Measurements from ENCODE around the gene MEGF9. TPM values are rescaled to one million over a fixed set of nuclear protein-coding genes. Genes with fewer than 3 reads are reported as not detected.

Gene MEGF9
- total RNA-seq, 1 donor from 2014 or later, result 10.0 TPM

GRCh38 chr9:120609636-120610035 lies 104.6 kb downstream of the MEGF9 start:
- Histone ChIP-seq H3K27me3 (ENCODE audit: control insufficient read depth, insufficient read depth, low read length) (no peaks in the 10 kb centered on the region), H3K4me3 (ENCODE audit: low read depth, low read length) (no peak overlapping the region), H3K36me3 (ENCODE audit: control insufficient read depth, insufficient read depth, low read length) (no peaks in the 10 kb centered on the region)
- no peak for TF ChIP-seq CTCF (IDR thresholded peaks at IDR 0.05; ENCODE audit: insufficient read depth, low read length, poor library complexity, severe bottlenecking)
- DNase-seq (ENCODE audit: low read depth), result no peak

- no peak for TF ChIP-seq CTCF (IDR thresholded peaks at IDR 0.05; ENCODE audit: insufficient read depth, low read length, poor library complexity, severe bottlenecking)
- DNase-seq (ENCODE audit: low read depth), result no peak
- Histone ChIP-seq H3K36me3 (ENCODE audit: control insufficient read depth, insufficient read depth, low read length) (no peaks in the 10 kb centered on the region), H3K4me3 (ENCODE audit: low read depth, low read length) (no peak overlapping the region), H3K27me3 (ENCODE audit: control insufficient read depth, insufficient read depth, low read length) (no peaks in the 10 kb centered on the region)
Observed at GRCh38 chr9:120608421-120608820, 105.8 kb downstream of the MEGF9 start.

DNA sequence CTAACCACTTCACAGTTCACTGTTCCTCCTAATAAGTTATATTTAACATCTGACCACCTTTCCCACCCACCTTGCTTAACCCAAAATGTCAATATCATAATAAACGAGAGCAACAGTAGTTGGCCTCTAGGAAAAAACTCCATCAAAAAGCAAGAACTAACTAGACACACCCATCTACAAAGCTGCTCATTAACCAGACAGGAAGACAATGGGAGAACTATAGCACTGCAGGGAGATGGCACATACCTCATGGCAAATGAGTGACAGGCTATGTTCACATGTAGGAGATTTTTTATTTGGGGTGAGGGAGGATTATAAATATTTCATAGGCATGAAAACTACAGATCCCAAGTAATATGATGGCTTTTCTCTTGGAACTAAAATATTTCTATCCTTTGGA lies 110.7 kb downstream of the MEGF9 start:
- Histone ChIP-seq H3K27me3 (ENCODE audit: control insufficient read depth, insufficient read depth, low read length) (no peaks in the 10 kb centered on the region), H3K4me3 (ENCODE audit: low read depth, low read length) (no peak overlapping the region), H3K36me3 (ENCODE audit: control insufficient read depth, insufficient read depth, low read length) (no peaks in the 10 kb centered on the region)
- no peak for TF ChIP-seq CTCF (IDR thresholded peaks at IDR 0.05; ENCODE audit: insufficient read depth, low read length, poor library complexity, severe bottlenecking)
- no peak for DNase-seq (ENCODE audit: low read depth)

DNA sequence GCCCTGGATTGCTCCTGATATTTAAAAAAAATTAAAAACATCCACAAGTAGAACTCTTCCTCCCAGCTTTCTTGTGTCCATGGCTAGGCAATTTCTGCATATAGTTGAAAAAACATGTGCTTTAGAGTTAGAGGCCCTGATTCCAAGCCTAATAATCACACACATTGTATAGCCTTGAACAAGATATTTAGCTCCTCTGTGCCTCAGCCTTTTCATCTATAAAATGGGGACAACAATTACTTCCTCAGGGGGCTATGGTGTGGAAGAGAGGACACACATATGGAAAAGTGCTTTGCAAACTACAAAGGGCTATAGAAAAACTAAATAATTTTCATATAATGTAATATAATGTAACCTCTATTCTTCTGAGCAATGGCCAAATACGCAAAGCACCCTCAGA lies 111.3 kb downstream of the MEGF9 start:
- no peaks in the 10 kb centered on the region for H3K27me3 ChIP-seq (ENCODE audit: control insufficient read depth, insufficient read depth, low read length)
- no peaks in the 10 kb centered on the region for H3K36me3 ChIP-seq (ENCODE audit: control insufficient read depth, insufficient read depth, low read length)
- no peak for DNase-seq (ENCODE audit: low read depth)
- TF ChIP-seq CTCF (IDR thresholded peaks at IDR 0.05; ENCODE audit: insufficient read depth, low read length, poor library complexity, severe bottlenecking), result no peak
- no peak overlapping the region for H3K4me3 ChIP-seq (ENCODE audit: low read depth, low read length)

DNA sequence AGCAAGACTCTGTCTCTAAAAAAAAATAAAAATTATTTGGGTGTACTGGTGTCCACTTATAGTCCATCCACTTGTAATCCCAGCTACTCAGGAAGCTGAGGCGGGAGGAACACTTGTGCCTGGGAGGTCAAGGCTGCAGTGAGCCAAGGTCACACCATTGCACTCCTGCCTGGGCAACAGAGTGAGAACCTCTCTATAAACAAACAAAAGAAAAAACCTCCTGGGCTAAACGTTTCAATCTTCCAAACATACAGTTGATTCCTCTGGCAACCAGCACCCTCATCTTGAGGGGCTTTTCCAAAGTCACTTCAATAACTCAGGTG lies 120.4 kb downstream of the MEGF9 start:
- no peak for TF ChIP-seq CTCF (IDR thresholded peaks at IDR 0.05; ENCODE audit: insufficient read depth, low read length, poor library complexity, severe bottlenecking)
- Histone ChIP-seq H3K36me3 (ENCODE audit: control insufficient read depth, insufficient read depth, low read length) (no peaks in the 10 kb centered on the region), H3K4me3 (ENCODE audit: low read depth, low read length) (no peak overlapping the region)

GRCh38 chr9:120593250-120593954 lies 120.9 kb downstream of the MEGF9 start:
- TF ChIP-seq CTCF (IDR thresholded peaks at IDR 0.05; ENCODE audit: insufficient read depth, low read length, poor library complexity, severe bottlenecking), result no peak
- H3K36me3 ChIP-seq (ENCODE audit: control insufficient read depth, insufficient read depth, low read length), result no peaks in the 10 kb centered on the region
- H3K27me3 ChIP-seq (ENCODE audit: control insufficient read depth, insufficient read depth, low read length), result no peaks in the 10 kb centered on the region
- DNase-seq (ENCODE audit: low read depth), result no peak
- H3K4me3 ChIP-seq (ENCODE audit: low read depth, low read length), result no peak overlapping the region

More for the DNA sequence above, 120.4 kb downstream of the MEGF9 start:
- no peaks in the 10 kb centered on the region for H3K27me3 ChIP-seq (ENCODE audit: control insufficient read depth, insufficient read depth, low read length)
- no peak for DNase-seq (ENCODE audit: low read depth)
